Neural cell (in vitro differentiated cells): ENCODE measurements around the gene RAB40A. TPM values are rescaled to one million over a fixed set of nuclear protein-coding genes. Genes with fewer than 3 reads are reported as not detected.

Experiments used
- H2AFZ ChIP-seq: fragments of 200-600, 300-800 bp; sonication (generic), shearing (Covaris generic); 2 replicates; pipeline ENCODE4 v1.6.0; 2014; ENCODE audit warnings: low read depth, mild to moderate bottlenecking, antibody characterized with exemption, low read length, moderate library complexity
- H3F3A ChIP-seq: fragments of 200-600 bp; shearing (Covaris generic); 2 replicates; pipeline ENCODE4 v1.6.1; 2016; ENCODE audit warnings: mild to moderate bottlenecking, moderate library complexity, mixed read lengths, antibody characterized with exemption, low read length; ENCODE audit not compliant: insufficient read depth, poor library complexity, severe bottlenecking
- H3K27ac ChIP-seq: fragments of 200-600, 300-800 bp; sonication (generic), shearing (Covaris generic); 2 replicates; pipeline ENCODE4 v1.5.1; 2014; ENCODE audit warnings: mild to moderate bottlenecking, low read length, moderate library complexity
- H3K27me3 ChIP-seq: fragments of 300-800, 200-600 bp; sonication (generic), shearing (Covaris generic); 2 replicates; pipeline ENCODE4 v1.6.0; 2014; ENCODE audit warnings: mild to moderate bottlenecking, low read depth, low read length, moderate library complexity; ENCODE audit not compliant: insufficient read depth
- H3K36me3 ChIP-seq: fragments of 300-800, 200-600 bp; sonication (generic), shearing (Covaris generic); 2 replicates; pipeline ENCODE4 v1.5.1; 2014; ENCODE audit warnings: mild to moderate bottlenecking, antibody characterized with exemption, low read length, moderate library complexity; ENCODE audit not compliant: insufficient read depth
- H3K4me2 ChIP-seq: fragments of 300-800, 200-600 bp; sonication (generic), shearing (Covaris generic); 2 replicates; pipeline ENCODE4 v1.6.0; 2014; ENCODE audit warnings: mild to moderate bottlenecking, low read length
- H3K4me3 ChIP-seq: fragments of 300-800, 200-600 bp; sonication (generic), shearing (Covaris generic); 2 replicates; pipeline ENCODE4 v1.5.1; 2014; ENCODE audit warnings: mild to moderate bottlenecking, low read length, moderate library complexity
- H3K79me2 ChIP-seq: fragments of 200-600 bp; shearing (Covaris generic); replicated peaks from 2 replicates; pipeline ENCODE4 v1.6.0; 2014; ENCODE audit warnings: mild to moderate bottlenecking, low read length, moderate library complexity; ENCODE audit not compliant: insufficient read depth
- H3K9ac ChIP-seq: fragments of 300-800, 200-600 bp; sonication (generic), shearing (Covaris generic); 2 replicates; pipeline ENCODE4 v1.6.1; 2016; ENCODE audit warnings: mild to moderate bottlenecking, low read length, mixed read lengths
- H3K9me2 ChIP-seq: fragments of 200-600 bp; shearing (Covaris generic); 2 replicates; pipeline ENCODE4 v1.6.1; 2016; ENCODE audit warnings: mild to moderate bottlenecking, low read length, mixed read lengths; ENCODE audit not compliant: insufficient read depth
- H3K9me3 ChIP-seq: fragments of 200-600, 300-800 bp; sonication (generic), shearing (Covaris generic); 2 replicates; pipeline ENCODE4 v1.6.1; 2016; ENCODE audit warnings: mild to moderate bottlenecking, mixed run types, low read length, moderate library complexity, mixed read lengths
- H4K20me1 ChIP-seq: fragments of 200-600 bp; shearing (Covaris generic); 2 replicates; pipeline ENCODE4 v1.6.1; 2016; ENCODE audit warnings: mild to moderate bottlenecking, mixed run types; ENCODE audit not compliant: insufficient read depth
- CTCF ChIP-seq: fragments of 450-650 bp; IDR thresholded peaks from 2 replicates; pipeline ENCODE4 v1.5.1; 2014; ENCODE audit warnings: antibody characterized with exemption, mild to moderate bottlenecking, moderate library complexity; ENCODE audit not compliant: poor library complexity, severe bottlenecking
- EP300 ChIP-seq: fragments of 450-650 bp; conservative IDR thresholded peaks from 2 replicates; pipeline ENCODE4 v1.6.1; 2014; ENCODE audit warnings: antibody characterized with exemption, mild to moderate bottlenecking, moderate library complexity; ENCODE audit not compliant: poor library complexity, severe bottlenecking
- EZH2 ChIP-seq: fragments of 200-600, 300-800 bp; shearing (Covaris generic), sonication (generic); IDR thresholded peaks from 2 replicates; pipeline ENCODE4 v1.6.1; 2014; ENCODE audit warnings: antibody characterized with exemption, low read length, borderline replicate concordance, mild to moderate bottlenecking; ENCODE audit not compliant: insufficient read depth, poor library complexity, severe bottlenecking
- MXI1 ChIP-seq: fragments of 450-650 bp; conservative IDR thresholded peaks from 2 replicates; pipeline ENCODE4 v1.6.1; 2014; ENCODE audit warnings: antibody characterized with exemption, mild to moderate bottlenecking; ENCODE audit not compliant: poor library complexity, severe bottlenecking
- POLR2AphosphoS5 ChIP-seq: IDR thresholded peaks from 2 replicates; pipeline ENCODE4 v1.6.1; 2012
- RAD21 ChIP-seq: fragments of 450-650 bp; conservative IDR thresholded peaks from 2 replicates; pipeline ENCODE4 v1.6.1; 2014; ENCODE audit warnings: antibody characterized with exemption, mild to moderate bottlenecking, moderate library complexity
- REST ChIP-seq: IDR thresholded peaks from 2 replicates; pipeline ENCODE4 v1.6.1; 2012; ENCODE audit warnings: borderline replicate concordance
- SMC3 ChIP-seq: fragments of 450-650 bp; conservative IDR thresholded peaks from 2 replicates; pipeline ENCODE4 v1.6.1; 2014; ENCODE audit warnings: antibody characterized with exemption, mild to moderate bottlenecking, moderate library complexity; ENCODE audit not compliant: poor library complexity
- TAF1 ChIP-seq: IDR thresholded peaks from 2 replicates; pipeline ENCODE4 v1.6.1; 2012; ENCODE audit warnings: low read depth
- polyA plus RNA-seq: library from polyadenylated mRNA; depleted of rRNA; stranded (reverse); fragments of >200 nt; gene quantifications from 2 replicates; pipeline ENCODE4 v1.2.3, GENCODE V29; 2014

RAB40A gene
- polyA plus RNA-seq, 1 donor from 2014 or later: 1.9 TPM

- TF ChIP-seq TAF1 (no peak), MXI1 (no peak), REST (no peak), RAD21 (no peak)
- H3F3A ChIP-seq: no peaks in the 10 kb centered on the region
- no peaks in the 10 kb centered on the region for H4K20me1 ChIP-seq
- no peaks in the 10 kb centered on the region for H3K27me3 ChIP-seq
- no peak overlapping the region for H2AFZ ChIP-seq
- no peak overlapping the region for H3K27ac ChIP-seq
- no peaks in the 10 kb centered on the region for H3K36me3 ChIP-seq
- no peak overlapping the region for H3K4me2 ChIP-seq
- H3K9ac ChIP-seq: no peak overlapping the region
- H3K4me3 ChIP-seq: no peak overlapping the region
- H3K79me2 ChIP-seq: no peaks in the 10 kb centered on the region
- no peaks in the 10 kb centered on the region for H3K9me3 ChIP-seq
- no peaks in the 10 kb centered on the region for H3K9me2 ChIP-seq
Measured at GRCh38 chrX:103517246-103517645, 2.0 kb downstream of the RAB40A start.

- Histone ChIP-seq H3K9me3 (no peaks in the 10 kb centered on the region), H4K20me1 (no peaks in the 10 kb centered on the region), H3K36me3 (no peaks in the 10 kb centered on the region), H3K79me2 (no peaks in the 10 kb centered on the region), H3F3A (no peaks in the 10 kb centered on the region), H3K9me2 (no peaks in the 10 kb centered on the region), H2AFZ (no peak overlapping the region), H3K9ac (no peak overlapping the region), H3K27ac (no peak overlapping the region), H3K4me2 (no peak overlapping the region), H3K4me3 (no peak overlapping the region), H3K27me3 (no peaks in the 10 kb centered on the region)
- TF ChIP-seq TAF1: no peak
- TF ChIP-seq MXI1: no peak
- no peak for TF ChIP-seq SMC3
- TF ChIP-seq POLR2AphosphoS5: no peak
- no peak for TF ChIP-seq EP300
- TF ChIP-seq CTCF: no peak
- no peak for TF ChIP-seq EZH2
- TF ChIP-seq REST: no peak
Measured at GRCh38 chrX:103513476-103514108, 5.7 kb downstream of the RAB40A start.
